Kidney epithelial cell (primary cell): ENCODE results near the gene DCDC2. TPM values are rescaled to one million over a fixed set of nuclear protein-coding genes. Genes with fewer than 3 reads are reported as not detected.
A peak's percentile ranks its signal among the peaks of the same experiment; 100 is the strongest.
"Not testable (repeated sequence)": the region's sequence is repeated elsewhere in the genome, so short reads cannot be mapped to it uniquely, and the experiment has no call there.

Experiments
- DNase-seq: peaks from one replicate; pipeline ENCODE4 v3.0.0-alpha.2; 2010; ENCODE audit warnings: low read depth
- H3K27me3 ChIP-seq: 2 replicates; pipeline ENCODE4 v1.6.0; 2011; ENCODE audit warnings: low read length; ENCODE audit not compliant: control insufficient read depth, insufficient read depth
- H3K36me3 ChIP-seq: 2 replicates; pipeline ENCODE4 v1.5.1; 2011; ENCODE audit warnings: low read length; ENCODE audit not compliant: control insufficient read depth, insufficient read depth
- H3K4me3 ChIP-seq: 2 replicates; pipeline ENCODE4 v1.5.1; 2011; ENCODE audit warnings: low read depth, mild to moderate bottlenecking, control low read depth, low read length
- total RNA-seq: library from RNA; depleted of rRNA; stranded (reverse); fragments of >200 nt; gene quantifications from 2 replicates; pipeline ENCODE4 v1.2.3, GENCODE V29; 2015
- TF ChIP-seq, protein P1 (sequence below): IDR thresholded peaks from 2 replicates; pipeline ENCODE4 v1.5.1; 2011; ENCODE audit warnings: mild to moderate bottlenecking, moderate library complexity, low read length, control low read depth, inconsistent platforms; ENCODE audit not compliant: insufficient read depth, poor library complexity, severe bottlenecking

The DCDC2 gene
- 37.1 and 43.9 TPM in 2 replicates for total RNA-seq

DNA sequence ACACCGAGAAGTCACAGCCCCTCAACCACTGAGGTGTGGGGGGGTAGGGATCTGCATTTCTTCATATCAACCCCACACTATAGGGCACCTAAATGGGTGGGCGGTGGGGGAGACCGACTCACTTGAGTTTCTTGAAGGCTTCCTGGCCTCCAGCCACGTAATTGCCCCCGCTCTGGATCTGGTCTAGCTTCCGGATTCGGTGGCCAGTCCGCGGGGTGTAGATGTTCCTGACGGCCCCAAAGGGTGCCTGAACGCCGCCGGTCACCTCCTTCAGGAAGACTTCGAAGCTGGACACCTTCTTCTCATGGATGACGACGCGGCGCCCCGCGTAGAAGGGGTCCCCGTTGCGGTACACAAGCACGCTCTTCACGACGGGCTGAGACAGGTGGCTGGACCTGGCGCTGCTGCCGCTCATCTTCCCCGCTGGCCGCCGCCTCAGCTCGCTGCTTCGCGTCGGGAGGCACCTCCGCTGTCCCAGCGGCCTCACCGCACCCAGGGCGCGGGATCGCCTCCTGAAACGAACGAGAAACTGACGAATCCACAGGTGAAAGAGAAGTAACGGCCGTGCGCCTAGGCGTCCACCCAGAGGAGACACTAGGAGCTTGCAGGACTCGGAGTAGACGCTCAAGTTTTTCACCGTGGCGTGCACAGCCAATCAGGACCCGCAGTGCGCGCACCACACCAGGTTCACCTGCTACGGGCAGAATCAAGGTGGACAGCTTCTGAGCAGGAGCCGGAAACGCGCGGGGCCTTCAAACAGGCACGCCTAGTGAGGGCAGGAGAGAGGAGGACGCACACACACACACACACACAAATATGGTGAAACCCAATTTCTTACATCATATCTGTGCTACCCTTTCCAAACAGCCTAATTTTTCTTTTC is at the start of gene DCDC2:
TSS of gene DCDC2 (minus strand) at position 724 of the 883 bp plus-strand sequence. CDS start at position 415, 309 bp downstream.
- peak; percentile 80 for DNase-seq
- TF ChIP-seq, protein P1, sequence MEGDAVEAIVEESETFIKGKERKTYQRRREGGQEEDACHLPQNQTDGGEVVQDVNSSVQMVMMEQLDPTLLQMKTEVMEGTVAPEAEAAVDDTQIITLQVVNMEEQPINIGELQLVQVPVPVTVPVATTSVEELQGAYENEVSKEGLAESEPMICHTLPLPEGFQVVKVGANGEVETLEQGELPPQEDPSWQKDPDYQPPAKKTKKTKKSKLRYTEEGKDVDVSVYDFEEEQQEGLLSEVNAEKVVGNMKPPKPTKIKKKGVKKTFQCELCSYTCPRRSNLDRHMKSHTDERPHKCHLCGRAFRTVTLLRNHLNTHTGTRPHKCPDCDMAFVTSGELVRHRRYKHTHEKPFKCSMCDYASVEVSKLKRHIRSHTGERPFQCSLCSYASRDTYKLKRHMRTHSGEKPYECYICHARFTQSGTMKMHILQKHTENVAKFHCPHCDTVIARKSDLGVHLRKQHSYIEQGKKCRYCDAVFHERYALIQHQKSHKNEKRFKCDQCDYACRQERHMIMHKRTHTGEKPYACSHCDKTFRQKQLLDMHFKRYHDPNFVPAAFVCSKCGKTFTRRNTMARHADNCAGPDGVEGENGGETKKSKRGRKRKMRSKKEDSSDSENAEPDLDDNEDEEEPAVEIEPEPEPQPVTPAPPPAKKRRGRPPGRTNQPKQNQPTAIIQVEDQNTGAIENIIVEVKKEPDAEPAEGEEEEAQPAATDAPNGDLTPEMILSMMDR, result no peak
- H3K4me3 ChIP-seq, result peak within 1 kb of the TSS; percentile 97

DNA sequence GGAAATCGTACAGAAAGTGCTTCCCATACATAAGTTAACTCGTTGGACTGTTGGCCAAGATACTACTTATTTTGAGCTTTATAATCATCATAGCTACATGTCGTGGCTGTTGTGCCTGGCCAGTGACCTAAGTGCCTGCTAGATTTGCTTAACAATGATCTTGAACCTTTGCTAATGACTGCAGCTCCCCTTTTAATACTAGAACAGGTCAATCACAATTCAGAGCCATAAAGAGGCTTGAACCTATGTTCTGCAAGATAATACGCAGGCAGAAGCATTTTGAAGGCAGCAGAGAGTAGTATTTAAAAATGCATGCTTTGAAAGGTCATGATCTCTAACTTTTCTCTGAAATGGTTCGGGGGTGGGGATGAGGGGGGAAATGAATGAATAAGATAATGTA is 47.4 kb upstream of the DCDC2 start:
- Histone ChIP-seq H3K36me3 (no peaks in the 10 kb centered on the region), H3K4me3 (no peak overlapping the region), H3K27me3 (no peaks in the 10 kb centered on the region)
- no peak for DNase-seq
- TF ChIP-seq, protein P1, result no peak

More for the DNA sequence above, at the start of gene DCDC2:
- Histone ChIP-seq H3K36me3 (no peaks in the 10 kb centered on the region), H3K27me3 (no peaks in the 10 kb centered on the region)

DNA sequence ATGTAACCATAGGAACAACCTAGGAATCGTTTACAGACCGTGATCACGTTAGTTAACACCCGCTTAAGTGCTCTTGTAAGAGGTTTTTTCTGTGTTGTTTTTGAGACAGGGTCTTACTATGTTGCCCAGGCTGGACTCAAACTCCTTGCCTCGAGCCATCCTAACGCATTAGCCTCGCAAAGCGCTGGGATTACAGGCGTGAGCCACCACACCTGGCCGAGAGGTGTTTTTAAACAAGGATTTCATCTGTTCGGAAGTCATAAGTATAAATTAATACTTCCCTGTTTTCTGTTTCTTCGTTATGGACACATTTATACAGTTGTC is 45.6 kb upstream of the DCDC2 start:
- TF ChIP-seq, protein P1, result no peak
- Histone ChIP-seq H3K4me3 (peak overlapping the region; percentile 78), H3K36me3 (no peaks in the 10 kb centered on the region), H3K27me3 (no peaks in the 10 kb centered on the region)
- DNase-seq, result no peak

DNA sequence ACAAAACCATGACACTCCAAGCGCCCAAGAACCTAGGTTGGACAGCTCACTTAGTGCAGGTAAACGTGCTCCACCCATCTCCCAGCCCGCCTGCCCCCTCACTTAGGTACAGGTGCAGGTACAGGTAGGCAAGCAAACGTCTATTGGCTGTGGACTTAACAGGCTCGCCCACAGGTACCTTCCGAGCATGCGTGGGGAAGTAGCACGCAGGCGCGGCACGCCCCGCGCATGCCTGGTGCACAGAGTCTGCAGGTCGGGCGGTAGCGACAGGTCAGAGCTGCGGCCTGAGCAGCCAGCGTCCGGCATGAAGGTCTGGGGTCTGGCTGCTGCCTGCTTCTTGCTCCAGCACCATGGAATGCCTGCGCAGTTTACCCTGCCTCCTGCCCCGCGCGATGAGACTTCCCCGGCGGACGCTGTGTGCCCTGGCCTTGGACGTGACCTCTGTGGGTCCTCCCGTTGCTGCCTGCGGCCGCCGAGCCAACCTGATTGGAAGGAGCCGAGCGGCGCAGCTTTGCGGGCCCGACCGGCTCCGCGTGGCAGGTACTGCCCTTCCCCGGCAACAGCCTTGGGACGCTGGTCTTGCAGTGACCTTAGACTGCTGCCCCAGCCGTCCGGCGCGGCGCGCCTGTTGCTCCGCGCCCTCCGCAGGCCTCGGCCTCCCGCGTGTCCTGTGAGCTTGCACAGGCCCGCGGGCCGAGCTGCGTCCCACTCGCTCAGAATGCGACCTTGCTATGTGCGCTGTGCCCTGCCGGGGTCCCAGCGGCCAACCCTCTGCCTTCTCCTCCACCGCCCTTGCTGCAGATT is 45.0 kb upstream of the DCDC2 start, which contains the start of gene MRS2:
TSS of gene MRS2 (plus strand) at position 240 of the 804 bp plus-strand sequence. CDS start at position 351, 111 bp downstream.
- Histone ChIP-seq H3K4me3 (peak within 1 kb of the TSS; percentile 78), H3K27me3 (no peaks in the 10 kb centered on the region), H3K36me3 (no peaks in the 10 kb centered on the region)
- TF ChIP-seq, protein P1, result no peak
- no peak for DNase-seq

DNA sequence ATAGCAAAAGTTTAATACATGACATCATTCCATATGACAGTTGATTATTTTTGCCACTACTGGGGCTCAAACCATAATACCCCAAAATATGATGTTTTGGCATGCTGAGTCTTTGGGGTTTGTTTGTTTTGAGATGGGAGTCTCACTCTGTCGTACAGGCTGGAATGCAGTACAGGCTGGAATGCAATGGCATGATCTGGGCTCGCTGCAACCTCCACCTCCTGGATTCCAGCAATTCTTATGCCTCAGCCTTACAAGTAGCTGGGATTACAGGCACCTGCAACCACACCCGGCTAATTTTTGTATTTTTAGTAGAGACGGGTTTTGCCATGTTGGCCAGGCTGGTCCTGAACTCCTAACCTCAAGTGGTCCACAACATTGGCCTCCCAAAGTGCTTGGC is 43.6 kb upstream of the DCDC2 start:
- Histone ChIP-seq H3K27me3 (no peaks in the 10 kb centered on the region), H3K36me3 (no peaks in the 10 kb centered on the region), H3K4me3 (no peak overlapping the region)
- DNase-seq, result no peak
- TF ChIP-seq, protein P1, result no peak

DNA sequence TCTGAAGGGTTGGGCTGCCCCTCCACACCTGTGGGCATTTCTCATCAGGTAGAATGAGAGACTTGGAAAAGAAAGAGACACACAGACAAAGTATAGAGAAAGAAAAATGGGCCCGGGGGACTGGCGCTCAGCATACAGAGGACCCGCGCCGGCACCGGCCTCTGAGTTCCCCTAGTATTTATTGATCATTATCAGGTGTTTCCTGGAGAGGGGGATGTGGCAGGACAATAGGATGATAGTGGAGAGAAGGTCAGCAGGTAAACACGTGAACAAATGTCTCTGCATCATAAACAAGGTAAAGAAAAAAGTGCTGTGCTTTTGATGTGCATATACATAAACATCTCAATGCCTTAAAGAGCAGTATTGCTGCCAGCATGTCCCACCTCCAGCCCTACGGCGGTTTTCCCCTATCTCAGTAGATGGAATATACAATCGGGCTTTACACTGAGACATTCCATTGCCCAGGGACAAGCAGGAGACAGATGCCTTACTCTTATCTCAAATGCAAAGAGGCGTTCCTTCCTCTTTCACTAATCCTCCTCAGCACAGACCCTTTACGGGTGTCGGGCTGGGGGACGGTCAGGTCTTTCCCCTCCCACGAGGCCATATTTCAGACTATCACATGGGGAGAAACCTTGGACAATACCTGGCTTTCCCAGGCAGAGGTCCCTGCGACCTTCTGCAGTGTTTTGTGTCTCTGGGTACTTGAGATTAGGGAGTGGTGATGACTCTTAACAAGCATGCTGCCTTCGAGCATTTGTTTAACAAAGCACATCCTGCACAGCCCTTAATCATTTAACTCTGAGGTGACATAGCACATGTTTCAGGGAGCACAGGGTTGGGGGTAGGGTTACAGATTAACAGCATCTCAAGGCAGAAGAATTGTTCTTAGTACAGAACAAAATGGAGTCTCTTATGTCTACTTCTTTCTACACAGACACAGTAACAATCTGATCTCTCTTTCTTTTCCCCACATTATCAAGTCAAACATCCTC is 42.5 kb upstream of the DCDC2 start:
- not testable (repeated sequence) for H3K27me3 ChIP-seq, DNase-seq, H3K36me3 ChIP-seq, H3K4me3 ChIP-seq
